Gastroesophageal sphincter (tissue), 4 donors: ENCODE data around the gene CSPG4. TPM values are rescaled to one million over a fixed set of nuclear protein-coding genes. Genes with fewer than 3 reads are reported as not detected.
A peak's percentile ranks its signal among the peaks of the same experiment; 100 is the strongest.

ENCODE experiments used
- ATAC-seq: fragments of 150-250 bp; one replicate; pipeline ENCODE4 v1.9.1; 2016; ENCODE audit warnings: mild to moderate bottlenecking, moderate library complexity
- H3K27ac ChIP-seq, 4 donors: fragments of 200-600 bp; sonication (generic) in 3 of 4; 1 replicate in 3 of 4; 2 replicates in 1 of 4; pipeline ENCODE4 v1.5.1; 2016 to 2019
- H3K27me3 ChIP-seq: fragments of 200-600 bp; sonication (generic); one replicate; pipeline ENCODE4 v1.5.1; 2019
- H3K36me3 ChIP-seq, 2 donors: fragments of 200-600 bp; sonication (generic); one replicate each; pipeline ENCODE4 v1.5.1; 2019; ENCODE audit warnings: control low read depth in 1 of 2
- H3K4me1 ChIP-seq, 3 donors: fragments of 200-600 bp; sonication (generic); 1 replicate in 2 of 3; 2 replicates in 1 of 3; pipeline ENCODE4 v1.5.1; 2016 to 2019; ENCODE audit warnings: control low read depth in 2 of 3
- H3K4me3 ChIP-seq, 2 donors: fragments of 200-600 bp; sonication (generic); one replicate each; pipeline ENCODE4 v1.5.1; 2019; ENCODE audit warnings: mild to moderate bottlenecking in 1 of 2, moderate library complexity in 1 of 2
- H3K9me3 ChIP-seq, 3 donors: fragments of 200-600 bp; sonication (generic); one replicate each; pipeline ENCODE4 v1.5.1; 2017 to 2019; ENCODE audit warnings: control low read depth in 2 of 3
- CTCF ChIP-seq, 4 experiments: fragments of 200-600 bp in 2 of 4; fragments of 450-650 bp in 2 of 4; sonication (generic) in 1 of 4; IDR thresholded peaks; one replicate each; pipeline ENCODE4 v1.5.1; 2017 to 2019; ENCODE audit warnings: antibody characterized with exemption in 4 of 4, mild to moderate bottlenecking in 2 of 4, moderate library complexity in 2 of 4
- EP300 ChIP-seq: sonication (generic); formaldehyde crosslinking; IDR thresholded peaks from one replicate; pipeline ENCODE4 v1.6.1; 2017; ENCODE audit warnings: antibody characterized with exemption, mild to moderate bottlenecking
- POLR2A ChIP-seq, 2 donors: fragments of 450-650 bp; IDR thresholded peaks; one replicate each; pipeline ENCODE4 v1.6.1; 2017; ENCODE audit warnings: antibody characterized with exemption in 2 of 2, mild to moderate bottlenecking in 2 of 2, moderate library complexity in 1 of 2
- POLR2AphosphoS5 ChIP-seq: sonication (generic); formaldehyde crosslinking; IDR thresholded peaks from one replicate; pipeline ENCODE4 v1.6.1; 2017; ENCODE audit warnings: antibody characterized with exemption
- WGBS, 2 donors: methylation state at CpG; one replicate each; pipeline ENCODE4 v1.1.5; 2018; ENCODE audit warnings: low coverage in 1 of 2; 5-methylcytosine and 5-hydroxymethylcytosine counted together
- total RNA-seq, 4 donors: library from RNA; depleted of rRNA; stranded (reverse); fragments of >200 nt; gene quantifications; one replicate each; pipeline ENCODE4 v1.1.0, GENCODE V29; 2016

CSPG4 gene
- total RNA-seq, 4 donors from 2014 or later = 98.7 to 396 (median 151) TPM

DNA sequence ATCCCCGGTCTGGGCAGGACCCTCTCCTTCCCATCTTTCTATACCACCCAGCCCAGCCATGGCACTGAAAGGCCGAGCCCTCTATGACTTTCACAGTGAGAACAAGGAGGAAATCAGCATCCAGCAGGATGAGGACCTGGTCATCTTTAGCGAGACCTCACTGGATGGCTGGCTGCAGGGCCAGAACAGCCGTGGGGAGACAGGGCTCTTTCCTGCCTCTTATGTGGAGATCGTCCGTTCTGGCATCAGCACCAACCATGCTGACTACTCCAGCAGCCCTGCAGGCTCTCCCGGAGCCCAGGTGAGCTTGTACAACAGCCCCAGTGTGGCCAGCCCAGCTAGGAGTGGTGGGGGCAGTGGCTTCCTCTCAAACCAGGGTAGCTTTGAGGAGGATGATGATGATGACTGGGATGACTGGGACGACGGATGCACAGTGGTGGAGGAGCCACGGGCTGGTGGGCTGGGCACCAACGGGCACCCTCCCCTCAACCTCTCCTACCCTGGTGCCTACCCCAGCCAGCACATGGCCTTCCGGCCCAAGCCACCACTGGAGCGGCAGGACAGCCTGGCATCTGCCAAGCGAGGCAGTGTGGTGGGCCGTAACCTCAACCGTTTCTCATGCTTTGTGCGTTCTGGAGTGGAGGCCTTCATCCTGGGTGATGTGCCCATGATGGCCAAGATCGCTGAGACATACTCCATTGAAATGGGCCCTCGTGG is 63.4 kb downstream of the CSPG4 start:
- WGBS, 2 donors = 65 to 90% methylated on average over 2 to 4 of the region's 19 CpGs
- H3K4me1 ChIP-seq = peaks cover 2 to 75% (median 55%) of the 10 kb centered on the region in 3 donors
- TF ChIP-seq POLR2A (IDR thresholded peaks at IDR 0.05) (no peak), POLR2AphosphoS5 (no peak), EP300 (no peak), CTCF (IDR thresholded peaks at IDR 0.05) (no peak)

GRCh38 chr15:75648156-75649000 is 64.3 kb downstream of the CSPG4 start:
- TF ChIP-seq POLR2A (IDR thresholded peaks at IDR 0.05) (no peak), POLR2AphosphoS5 (no peak), CTCF (IDR thresholded peaks at IDR 0.05) (peak in 1 of 4 experiments; percentile 0), EP300 (no peak)
- 0 to 1% methylated on average over 15 to 16 of the region's 34 CpGs for WGBS, 2 donors
- ATAC-seq = peak; percentile 23
- Histone ChIP-seq H3K9me3 (no peaks in the 10 kb centered on the region), H3K36me3 (peaks cover 0 to 9% of the 10 kb centered on the region in 2 donors), H3K27ac (peak overlapping the region; percentile 92 to 98 (median 96)), H3K4me3 (peak overlapping the region; percentile 86 to 90), H3K4me1 (peaks cover 2 to 67% (median 48%) of the 10 kb centered on the region in 3 donors), H3K27me3 (no peaks in the 10 kb centered on the region)

More for the DNA sequence above, 63.4 kb downstream of the CSPG4 start:
- ATAC-seq = no peak
- Histone ChIP-seq H3K9me3 (no peaks in the 10 kb centered on the region), H3K27ac (peak overlapping the region; percentile 92 to 98 (median 96)), H3K36me3 (peaks cover 0 to 12% of the 10 kb centered on the region in 2 donors), H3K27me3 (no peaks in the 10 kb centered on the region), H3K4me3 (peak overlapping the region; percentile 86 to 90)

- Histone ChIP-seq H3K9me3 (no peaks in the 10 kb centered on the region), H3K27ac (peak within 1 kb of the TSS; percentile 92 to 98 (median 96)), H3K4me3 (peak within 1 kb of the TSS; percentile 86 to 90), H3K27me3 (no peaks in the 10 kb centered on the region), H3K36me3 (peaks cover 0 to 6% of the 10 kb centered on the region in 2 donors), H3K4me1 (peaks cover 2 to 59% (median 40%) of the 10 kb centered on the region in 3 donors)
- WGBS, 2 donors = 0% methylated on average over 1 to 3 of the region's 76 CpGs
- TF ChIP-seq POLR2A (IDR thresholded peaks at IDR 0.05) (peak; percentile 84 to 88), EP300 (no peak), POLR2AphosphoS5 (peak; percentile 57), CTCF (IDR thresholded peaks at IDR 0.05) (peak in 3 of 4 experiments; percentile 30 to 78 (median 68))
- ATAC-seq = peak; percentile 87
Measured at GRCh38 chr15:75647370-75648155, 65.1 kb downstream of the CSPG4 start, which contains the start of gene SNX33. SNX33 (plus strand) TSS chr15:75647912; CDS start chr15:75649103, 1,191 bp downstream.

- peaks cover 2 to 52% (median 34%) of the 10 kb centered on the region in 3 donors for H3K4me1 ChIP-seq
- H3K4me3 ChIP-seq = peak overlapping the region; percentile 86 to 90
- H3K9me3 ChIP-seq = no peaks in the 10 kb centered on the region
- WGBS, 2 donors = 0% methylated on average over 4 of the region's 26 CpGs; no CpG with 5 or more reads in 1 of the 2 donors
- peak overlapping the region; percentile 92 to 98 (median 96) for H3K27ac ChIP-seq
- H3K36me3 ChIP-seq = peaks cover 0 to 6% of the 10 kb centered on the region in 2 donors
- TF ChIP-seq POLR2AphosphoS5 = peak; percentile 58
- no peak for TF ChIP-seq EP300
- TF ChIP-seq POLR2A (IDR thresholded peaks at IDR 0.05) = peak in 1 of 2 donors; percentile 25
- TF ChIP-seq CTCF (IDR thresholded peaks at IDR 0.05) = no peak
- H3K27me3 ChIP-seq = no peaks in the 10 kb centered on the region
- peak; percentile 20 for ATAC-seq
Measured at GRCh38 chr15:75646944-75647364, 65.7 kb downstream of the CSPG4 start.
